HG03060 (cell line): Measurements from ENCODE around the gene CCL22.

Experiments
- ATAC-seq: cut with Tn5 transposase; IDR thresholded peaks from one replicate; pipeline ENCODE4 v1.9.1; 2021; ENCODE audit warnings: low read depth, moderate number of reproducible peaks; ENCODE audit not compliant: unreplicated experiment

Gene CCL22

GRCh38 chr16:57345666-57346204 is 12.8 kb upstream of the CCL22 start:
- ATAC-seq = no peak

- ATAC-seq = no peak
Measured at GRCh38 chr16:57347858-57348257, 10.7 kb upstream of the CCL22 start.

GRCh38 chr16:57348327-57348726 is 10.3 kb upstream of the CCL22 start:
- no peak for ATAC-seq

GRCh38 chr16:57349212-57350031 is 9.2 kb upstream of the CCL22 start:
- ATAC-seq = peak; percentile 78

- ATAC-seq = no peak
Measured at GRCh38 chr16:57352636-57353047, 5.9 kb upstream of the CCL22 start.

- no peak for ATAC-seq
Measured at GRCh38 chr16:57354311-57354710, 4.3 kb upstream of the CCL22 start.

GRCh38 chr16:57355898-57356414 is 2.6 kb upstream of the CCL22 start:
- ATAC-seq = no peak

- no peak for ATAC-seq
Measured at GRCh38 chr16:57356547-57356946, 2.0 kb upstream of the CCL22 start.

GRCh38 chr16:57357330-57358085 is 1.1 kb upstream of the CCL22 start:
- no peak for ATAC-seq

GRCh38 chr16:57358086-57358420 is 530 bp upstream of the CCL22 start:
- ATAC-seq = no peak

GRCh38 chr16:57360321-57360935 is 1.8 kb downstream of the CCL22 start:
- no peak for ATAC-seq

- no peak for ATAC-seq
Measured at GRCh38 chr16:57361404-57361803, 2.8 kb downstream of the CCL22 start.

GRCh38 chr16:57364143-57364542 is 5.6 kb downstream of the CCL22 start:
- ATAC-seq = no peak

- no peak for ATAC-seq
Measured at GRCh38 chr16:57366544-57367040, 8.0 kb downstream of the CCL22 start.

- ATAC-seq = no peak
Measured at GRCh38 chr16:57367116-57367752, 8.7 kb downstream of the CCL22 start.

GRCh38 chr16:57371494-57372371 is 13.2 kb downstream of the CCL22 start:
- no peak for ATAC-seq

GRCh38 chr16:57372372-57373116 is 14.0 kb downstream of the CCL22 start, which contains the start of gene CX3CL1:
Gene CX3CL1 (plus strand): TSS chr16:57372490. CDS start chr16:57372569, 79 bp downstream.
- ATAC-seq = no peak

- ATAC-seq = no peak
Measured at GRCh38 chr16:57373117-57373947, 14.7 kb downstream of the CCL22 start.
